OCI-M1 (cell line): ENCODE data around the gene OR10G7.

Experiments
- DNase-seq: peaks from one replicate; lab custom pipeline; 2025; lab: John Stamatoyannopoulos, UW

Gene OR10G7, protein sequence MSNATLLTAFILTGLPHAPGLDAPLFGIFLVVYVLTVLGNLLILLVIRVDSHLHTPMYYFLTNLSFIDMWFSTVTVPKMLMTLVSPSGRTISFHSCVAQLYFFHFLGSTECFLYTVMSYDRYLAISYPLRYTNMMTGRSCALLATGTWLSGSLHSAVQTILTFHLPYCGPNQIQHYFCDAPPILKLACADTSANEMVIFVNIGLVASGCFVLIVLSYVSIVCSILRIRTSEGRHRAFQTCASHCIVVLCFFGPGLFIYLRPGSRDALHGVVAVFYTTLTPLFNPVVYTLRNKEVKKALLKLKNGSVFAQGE

GRCh38 chr11:124041254-124041653 is at the start of gene OR10G7:
Gene OR10G7, minus strand, starts transcription at chr11:124041325. Its CDS starts 2,324 bp downstream, at chr11:124039001.
- DNase-seq: no peak

- DNase-seq: no peak
Measured at GRCh38 chr11:124085997-124086846, 45.1 kb upstream of the OR10G7 start.

GRCh38 chr11:124085583-124085982 is 44.5 kb upstream of the OR10G7 start:
- DNase-seq: no peak

GRCh38 chr11:124082371-124082770 is 41.2 kb upstream of the OR10G7 start:
- DNase-seq: no peak

- DNase-seq: no peak
Measured at GRCh38 chr11:124081483-124081882, 40.4 kb upstream of the OR10G7 start.

DNA sequence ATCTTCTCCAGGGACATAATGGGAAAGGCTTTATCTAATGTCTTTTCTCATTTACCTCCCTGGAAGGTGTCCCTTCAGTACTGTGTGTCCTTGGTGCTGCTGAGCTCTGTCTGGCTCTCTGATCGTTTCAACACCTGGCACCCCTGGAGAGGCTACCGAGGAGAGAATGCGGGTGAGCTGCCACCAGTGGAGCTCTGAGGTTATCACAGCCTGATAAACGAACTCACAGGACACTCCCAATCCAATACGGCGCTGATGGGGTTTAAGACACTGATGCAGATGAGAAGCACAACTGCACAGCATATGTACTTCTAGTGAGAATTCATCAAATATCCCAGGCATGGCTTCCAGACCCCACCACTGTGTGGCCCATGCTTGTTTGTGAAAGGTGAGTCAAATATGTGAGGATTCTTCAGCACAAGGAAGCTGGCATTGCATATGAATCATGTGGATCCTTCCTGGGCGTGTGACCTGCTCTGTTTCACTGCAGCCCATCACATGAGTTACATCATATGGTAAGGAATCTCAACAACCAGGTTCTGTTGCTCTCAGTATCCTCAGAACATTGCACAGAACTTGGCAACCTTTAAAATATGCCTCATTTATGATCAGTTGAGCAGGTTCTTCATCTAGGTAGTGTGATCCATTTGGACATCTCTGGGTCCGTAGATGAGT is 39.3 kb upstream of the OR10G7 start:
- DNase-seq: no peak

DNA sequence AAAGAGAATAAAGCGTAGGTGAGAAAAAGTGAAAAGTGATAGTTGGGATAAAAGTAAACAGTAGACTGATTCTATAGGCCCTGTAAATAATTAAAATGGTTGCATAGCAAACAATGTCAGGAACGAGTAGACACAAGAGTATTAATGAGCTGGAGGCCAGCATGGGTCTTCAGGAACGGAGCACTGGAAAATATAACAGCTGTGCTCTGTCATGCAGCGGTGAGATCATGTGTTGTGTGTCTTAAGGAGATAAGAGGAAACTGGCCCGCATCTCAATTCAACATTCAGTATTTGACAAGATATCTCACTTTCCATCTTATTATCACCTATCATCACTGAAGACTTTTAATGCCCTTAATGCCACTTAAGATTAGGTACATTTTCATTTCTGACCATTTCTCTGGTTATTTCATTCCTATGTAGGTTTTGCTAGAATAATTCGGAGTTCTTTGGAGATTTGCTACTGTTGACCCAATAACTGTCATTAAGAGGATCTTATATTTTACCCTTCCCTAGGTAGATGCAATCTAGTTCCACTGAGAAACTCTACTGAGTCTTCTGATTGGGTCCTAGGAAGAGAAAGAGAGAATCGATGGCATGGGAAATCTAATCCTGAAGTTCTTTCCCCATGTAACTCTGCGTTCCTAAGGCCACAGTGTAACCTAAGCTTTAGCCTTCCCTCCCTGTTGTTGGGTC is 38.7 kb upstream of the OR10G7 start:
- DNase-seq: peak; percentile 96

GRCh38 chr11:124078591-124078990 is 37.5 kb upstream of the OR10G7 start:
- DNase-seq: no peak

DNA sequence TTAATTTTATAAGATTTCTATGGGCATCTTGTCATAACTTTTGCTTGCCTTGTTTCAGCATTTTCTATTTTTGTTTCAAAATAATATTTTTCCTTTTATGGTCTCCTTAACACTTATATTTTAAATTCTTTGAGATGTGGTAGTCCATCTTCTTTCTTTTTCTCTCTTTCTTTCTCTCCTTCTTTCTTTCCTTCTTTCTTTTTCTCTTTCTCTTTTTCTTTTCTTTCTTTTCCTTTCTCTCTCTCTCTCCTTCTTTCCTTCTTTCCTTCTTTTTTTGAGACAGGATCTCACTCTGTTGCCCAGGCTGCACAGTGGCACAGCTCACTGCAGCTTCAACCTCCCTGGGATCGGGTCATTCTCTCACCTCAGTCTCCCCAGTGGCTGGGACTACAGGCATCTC is 36.1 kb upstream of the OR10G7 start:
- no peak for DNase-seq

GRCh38 chr11:124075841-124076651 is 34.9 kb upstream of the OR10G7 start:
- no peak for DNase-seq

- no peak for DNase-seq
Measured at GRCh38 chr11:124075492-124075840, 34.3 kb upstream of the OR10G7 start.

- no peak for DNase-seq
Measured at GRCh38 chr11:124074554-124074953, 33.4 kb upstream of the OR10G7 start.

DNA sequence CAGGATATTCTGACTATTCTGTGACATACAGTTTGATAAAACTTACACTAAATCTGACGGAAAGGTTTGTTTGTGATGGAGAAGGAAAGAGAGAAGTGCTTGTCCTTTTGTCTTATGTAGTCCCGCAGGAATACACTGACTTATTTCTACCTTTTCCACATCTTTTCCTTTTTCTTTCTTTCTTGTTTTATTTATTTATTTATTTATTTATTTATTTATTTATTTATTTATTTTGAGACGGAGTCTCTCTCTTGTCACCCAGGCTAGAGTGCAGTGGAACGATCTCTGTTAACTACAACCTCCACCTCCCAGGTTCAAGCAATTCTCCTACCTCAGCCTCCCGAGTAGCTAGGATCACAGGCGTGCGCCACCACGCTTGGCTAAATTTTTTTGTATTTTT is 31.0 kb upstream of the OR10G7 start:
- DNase-seq: no peak

DNA sequence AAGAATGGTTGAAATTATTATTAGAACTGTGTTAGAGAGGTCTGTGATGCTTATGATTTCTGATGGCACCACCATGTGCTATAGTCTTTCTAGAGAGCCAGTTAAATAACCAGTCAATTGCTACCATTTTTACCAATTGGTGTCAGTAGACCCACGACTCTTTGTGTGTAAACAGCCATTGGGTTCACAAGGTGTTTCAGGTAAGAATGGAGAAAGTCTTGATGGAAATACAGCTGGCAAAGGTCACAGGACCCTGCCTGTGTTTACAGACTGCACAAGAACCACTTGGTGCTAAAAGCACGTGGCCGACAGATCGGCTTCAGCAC is 30.5 kb upstream of the OR10G7 start:
- no peak for DNase-seq

DNA sequence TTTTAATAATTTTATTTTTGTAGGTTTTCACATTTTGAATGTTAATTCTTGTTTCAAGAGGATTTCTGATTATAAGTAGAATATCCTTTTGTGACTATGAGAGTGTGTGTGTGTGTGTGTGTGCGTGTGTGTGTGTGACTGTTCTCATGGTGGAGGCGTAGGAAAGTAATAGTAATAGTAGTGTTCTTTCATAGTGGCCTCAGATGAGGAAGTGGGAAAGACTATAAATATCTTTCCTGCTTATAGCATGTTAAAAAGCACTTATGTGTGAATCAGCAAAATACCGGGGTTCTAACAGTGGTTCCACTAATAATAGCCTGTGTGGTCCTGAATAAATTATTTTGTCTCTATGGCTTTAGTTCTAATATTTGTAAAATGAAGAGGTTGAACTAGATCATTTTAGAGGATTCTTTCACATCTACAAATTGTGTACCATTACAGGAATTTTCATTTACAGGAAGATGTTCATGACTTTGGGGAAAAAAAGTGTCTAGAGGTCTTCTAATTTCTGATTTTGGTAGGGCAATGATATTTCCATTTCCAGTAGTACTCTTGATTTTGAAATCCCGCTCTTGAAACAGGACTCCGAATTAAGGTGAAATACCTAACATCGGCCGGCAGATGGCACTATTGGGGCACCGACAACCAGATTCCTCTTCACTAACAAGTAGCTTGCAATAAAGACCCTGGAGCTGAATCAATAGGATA is 29.9 kb upstream of the OR10G7 start:
- DNase-seq: peak; percentile 95

- DNase-seq: peak; percentile 96
Measured at GRCh38 chr11:124069429-124070401, 28.6 kb upstream of the OR10G7 start.

- DNase-seq: peak; percentile 60
Measured at GRCh38 chr11:124068601-124069110, 27.5 kb upstream of the OR10G7 start.

DNA sequence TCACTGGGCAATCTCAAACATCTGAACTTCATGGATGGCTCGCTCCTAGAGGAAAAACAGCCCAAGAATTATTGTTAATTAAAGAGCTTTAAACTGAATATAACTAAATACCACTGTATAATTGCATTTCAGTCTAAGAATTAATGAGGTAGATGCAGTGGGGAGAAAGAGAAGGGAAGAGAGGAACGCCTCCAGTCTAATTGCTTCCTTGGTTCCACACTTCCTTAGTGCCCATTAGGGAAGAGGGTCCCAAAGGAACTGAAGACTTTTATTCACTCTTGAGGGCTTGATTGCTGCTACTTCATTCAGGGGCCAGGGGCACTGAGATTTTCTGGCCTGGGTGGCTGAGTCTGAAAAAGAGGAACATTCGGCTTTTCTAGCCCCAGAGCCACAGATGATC is 11.8 kb upstream of the OR10G7 start:
- DNase-seq: no peak

GRCh38 chr11:124050748-124051147 is 9.6 kb upstream of the OR10G7 start:
- DNase-seq: peak; percentile 76
